NCI-H128 (cell line): ENCODE measurements around the gene GRM7.

Source experiments
- DNase-seq: peaks from one replicate; lab custom pipeline; 2025; ENCODE audit not compliant: unreplicated experiment; lab: John Stamatoyannopoulos, UW

Gene GRM7

GRCh38 chr3:7226393-7226792 lies 365.5 kb downstream of the GRM7 start:
- no peak for DNase-seq

GRCh38 chr3:7238565-7239295 lies 377.8 kb downstream of the GRM7 start:
- DNase-seq = no peak

GRCh38 chr3:7241584-7242302 lies 380.8 kb downstream of the GRM7 start:
- no peak for DNase-seq

GRCh38 chr3:7242303-7242635 lies 381.4 kb downstream of the GRM7 start:
- DNase-seq = no peak

- DNase-seq = no peak
Measured at GRCh38 chr3:7249493-7250076, 388.7 kb downstream of the GRM7 start.

- no peak for DNase-seq
Measured at GRCh38 chr3:7254251-7254650, 393.3 kb downstream of the GRM7 start.

GRCh38 chr3:7260975-7261374 lies 400.1 kb downstream of the GRM7 start:
- no peak for DNase-seq

- DNase-seq = no peak
Measured at GRCh38 chr3:7263347-7264195, 402.7 kb downstream of the GRM7 start.

GRCh38 chr3:7264196-7264526 lies 403.2 kb downstream of the GRM7 start:
- DNase-seq = no peak

GRCh38 chr3:7265736-7266135 lies 404.8 kb downstream of the GRM7 start:
- DNase-seq = no peak

GRCh38 chr3:7266551-7266950 lies 405.6 kb downstream of the GRM7 start:
- no peak for DNase-seq

- DNase-seq = no peak
Measured at GRCh38 chr3:7270731-7271130, 409.8 kb downstream of the GRM7 start.

GRCh38 chr3:7271631-7272030 lies 410.7 kb downstream of the GRM7 start:
- no peak for DNase-seq

GRCh38 chr3:7272203-7272602 lies 411.3 kb downstream of the GRM7 start:
- DNase-seq = no peak

GRCh38 chr3:7275396-7275795 lies 414.5 kb downstream of the GRM7 start:
- no peak for DNase-seq

- no peak for DNase-seq
Measured at GRCh38 chr3:7280318-7280717, 419.4 kb downstream of the GRM7 start.

GRCh38 chr3:7282988-7283387 lies 422.1 kb downstream of the GRM7 start:
- no peak for DNase-seq

GRCh38 chr3:7285505-7285904 lies 424.6 kb downstream of the GRM7 start:
- DNase-seq = no peak

GRCh38 chr3:7288133-7288532 lies 427.2 kb downstream of the GRM7 start:
- no peak for DNase-seq

GRCh38 chr3:7289121-7289520 lies 428.2 kb downstream of the GRM7 start:
- no peak for DNase-seq

GRCh38 chr3:7290077-7290825 lies 429.3 kb downstream of the GRM7 start:
- no peak for DNase-seq
